Upper lobe of right lung (tissue), 1 donor: ENCODE results near the gene RETREG3. TPM values are rescaled to one million over a fixed set of nuclear protein-coding genes. Genes with fewer than 3 reads are reported as not detected.
A peak's percentile ranks its signal among the peaks of the same experiment; 100 is the strongest.

Experiments
- ATAC-seq: fragments of 200-7000 bp; cut with Tn5 transposase; one replicate; pipeline ENCODE4 v1.9.1; 2020; ENCODE audit warnings: mild to moderate bottlenecking, moderate library complexity
- DNase-seq: peaks from one replicate; pipeline ENCODE4 v3.0.0-alpha.2; 2020
- H3K27ac ChIP-seq: fragments of 200-600 bp; one replicate; pipeline ENCODE4 v1.8.0; 2022
- H3K27me3 ChIP-seq: fragments of 200-600 bp; one replicate; pipeline ENCODE4 v1.8.0; 2022; ENCODE audit warnings: mild to moderate bottlenecking
- H3K36me3 ChIP-seq: fragments of 200-600 bp; one replicate; pipeline ENCODE4 v1.8.0; 2022
- H3K4me1 ChIP-seq: fragments of 200-600 bp; one replicate; pipeline ENCODE4 v1.8.0; 2022
- H3K4me3 ChIP-seq: fragments of 200-600 bp; one replicate; pipeline ENCODE4 v1.8.0; 2022; ENCODE audit warnings: mild to moderate bottlenecking
- H3K9me3 ChIP-seq: fragments of 200-600 bp; one replicate; pipeline ENCODE4 v1.8.0; 2022
- intact Hi-C: fragments of 100-400 bp; cut with DNase I; formaldehyde crosslinking; loops from one replicate; pipeline ENCODE4 v1.11.0; 2022
- total RNA-seq: library from RNA; stranded (reverse); fragmentation: NEBNext Ultra II Directional; extraction: Animal tissue kit (Norgen Biotek cat#: 25700); gene quantifications from one replicate; pipeline ENCODE4 v1.2.1, GENCODE V29; 2021
- TF ChIP-seq, protein P1 (sequence below): fragments of 200-600 bp; IDR thresholded peaks from one replicate; pipeline ENCODE4 v1.8.0; 2022; ENCODE audit warnings: antibody characterized with exemption
- donor health status: DM: no; HTN: yes; CAD: no; lungs with severe emphysema.

RETREG3 gene
- total RNA-seq, 1 donor from 2014 or later = 68.6 TPM

DNA sequence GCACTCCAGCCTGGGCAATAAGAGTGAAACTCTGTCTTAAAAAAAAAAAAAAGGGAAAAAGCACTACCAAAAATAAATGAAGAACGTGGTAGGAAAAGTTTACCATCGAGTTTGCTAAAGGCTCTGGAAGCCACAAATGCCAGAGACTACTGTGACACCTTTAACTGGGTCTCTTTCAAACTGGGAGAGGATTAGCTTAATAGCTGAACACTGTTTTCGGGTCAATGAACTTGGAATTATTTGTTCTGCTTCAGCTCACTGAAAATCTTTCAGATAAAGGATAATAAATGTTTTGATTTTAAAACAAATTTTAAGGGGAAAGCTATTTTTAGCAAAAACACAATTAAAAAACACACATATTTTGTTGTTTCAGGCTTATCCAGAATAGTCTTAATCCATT is 1.4 kb downstream of the RETREG3 start:
- intact Hi-C loops = no loop called here
- no peaks in the 10 kb centered on the region for H3K27me3 ChIP-seq
- TF ChIP-seq, protein P1, sequence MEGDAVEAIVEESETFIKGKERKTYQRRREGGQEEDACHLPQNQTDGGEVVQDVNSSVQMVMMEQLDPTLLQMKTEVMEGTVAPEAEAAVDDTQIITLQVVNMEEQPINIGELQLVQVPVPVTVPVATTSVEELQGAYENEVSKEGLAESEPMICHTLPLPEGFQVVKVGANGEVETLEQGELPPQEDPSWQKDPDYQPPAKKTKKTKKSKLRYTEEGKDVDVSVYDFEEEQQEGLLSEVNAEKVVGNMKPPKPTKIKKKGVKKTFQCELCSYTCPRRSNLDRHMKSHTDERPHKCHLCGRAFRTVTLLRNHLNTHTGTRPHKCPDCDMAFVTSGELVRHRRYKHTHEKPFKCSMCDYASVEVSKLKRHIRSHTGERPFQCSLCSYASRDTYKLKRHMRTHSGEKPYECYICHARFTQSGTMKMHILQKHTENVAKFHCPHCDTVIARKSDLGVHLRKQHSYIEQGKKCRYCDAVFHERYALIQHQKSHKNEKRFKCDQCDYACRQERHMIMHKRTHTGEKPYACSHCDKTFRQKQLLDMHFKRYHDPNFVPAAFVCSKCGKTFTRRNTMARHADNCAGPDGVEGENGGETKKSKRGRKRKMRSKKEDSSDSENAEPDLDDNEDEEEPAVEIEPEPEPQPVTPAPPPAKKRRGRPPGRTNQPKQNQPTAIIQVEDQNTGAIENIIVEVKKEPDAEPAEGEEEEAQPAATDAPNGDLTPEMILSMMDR = no peak
- H3K4me1 ChIP-seq = peaks cover 33% of the 10 kb centered on the region
- no peak for DNase-seq
- H3K27ac ChIP-seq = no peak overlapping the region
- peaks cover 17% of the 10 kb centered on the region for H3K36me3 ChIP-seq
- H3K9me3 ChIP-seq = no peaks in the 10 kb centered on the region
- H3K4me3 ChIP-seq = peak overlapping the region; percentile 94
- no peak for ATAC-seq

DNA sequence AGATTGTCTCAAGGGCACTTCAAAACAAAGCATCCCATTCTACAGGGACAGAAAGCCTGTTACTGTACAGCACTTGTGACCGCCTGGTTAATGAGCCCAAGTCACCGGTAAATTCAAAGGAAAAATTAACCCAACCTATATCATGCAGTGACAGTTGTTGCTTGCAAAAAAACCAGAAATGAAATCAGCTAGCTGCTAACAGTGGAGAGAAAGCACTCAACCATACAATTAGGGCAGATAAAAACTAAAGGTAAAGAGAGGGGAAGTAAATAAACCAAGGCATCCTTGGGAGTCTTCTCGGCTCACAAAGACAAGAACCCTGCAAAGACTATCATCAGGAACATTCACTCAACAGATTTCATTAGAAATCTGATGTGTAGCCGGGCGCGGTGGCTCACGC is 5.9 kb downstream of the RETREG3 start:
- H3K4me1 ChIP-seq = peaks cover 37% of the 10 kb centered on the region
- H3K36me3 ChIP-seq = peaks cover 5% of the 10 kb centered on the region
- ATAC-seq (no peak), DNase-seq (no peak)
- intact Hi-C loops = no loop called here
- H3K27ac ChIP-seq = no peak overlapping the region
- H3K4me3 ChIP-seq = no peak overlapping the region
- no peaks in the 10 kb centered on the region for H3K9me3 ChIP-seq
- TF ChIP-seq, protein P1 = no peak
- no peaks in the 10 kb centered on the region for H3K27me3 ChIP-seq

DNA sequence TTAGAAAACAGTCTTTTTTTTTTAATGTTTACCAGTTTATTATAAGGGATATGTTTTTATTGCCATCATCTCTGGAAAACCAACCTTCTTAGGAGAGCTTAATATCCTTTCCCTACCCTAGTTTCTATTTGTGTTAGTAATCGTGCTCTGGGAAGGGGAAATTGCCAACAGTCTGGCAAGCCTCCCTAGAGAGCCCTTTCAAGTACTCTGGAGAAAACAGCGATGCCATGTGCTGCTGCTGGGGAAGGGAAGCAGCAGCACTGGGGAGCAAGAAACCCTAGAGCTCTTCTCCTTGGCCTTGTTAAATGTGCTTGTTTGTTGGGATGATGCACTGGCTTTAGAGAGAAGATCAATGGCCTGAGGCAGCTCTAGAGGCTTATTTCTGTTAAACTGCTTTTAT is 10.3 kb downstream of the RETREG3 start:
- no peaks in the 10 kb centered on the region for H3K9me3 ChIP-seq
- DNase-seq (peak; percentile 57), ATAC-seq (peak; percentile 81)
- peaks cover 12% of the 10 kb centered on the region for H3K4me1 ChIP-seq
- H3K4me3 ChIP-seq = no peak overlapping the region
- no peak overlapping the region for H3K27ac ChIP-seq
- TF ChIP-seq, protein P1 = no peak
- no peaks in the 10 kb centered on the region for H3K27me3 ChIP-seq
- intact Hi-C loops = no loop called here
- peaks cover 12% of the 10 kb centered on the region for H3K36me3 ChIP-seq

DNA sequence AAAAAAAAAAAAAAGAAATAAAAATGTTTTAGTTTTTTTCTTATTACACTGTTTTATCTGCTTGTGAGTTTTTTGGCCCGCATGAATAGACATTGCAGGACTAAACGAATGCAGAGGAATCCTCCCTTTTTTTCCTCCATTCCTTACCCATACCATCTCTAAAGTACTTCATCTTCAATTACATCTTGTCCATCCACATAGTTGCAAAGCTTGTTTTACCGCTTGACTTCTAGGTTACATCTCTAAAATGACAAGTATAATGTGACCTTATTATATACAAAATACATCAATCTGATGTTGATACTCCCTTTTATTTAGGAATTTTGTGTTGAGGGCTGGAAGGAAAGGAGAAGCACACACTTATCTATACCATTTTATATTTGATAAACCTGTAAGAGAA is 12.8 kb downstream of the RETREG3 start:
- Histone ChIP-seq H3K4me1 (peaks cover 12% of the 10 kb centered on the region), H3K27ac (no peak overlapping the region), H3K9me3 (no peaks in the 10 kb centered on the region), H3K4me3 (no peak overlapping the region), H3K27me3 (no peaks in the 10 kb centered on the region), H3K36me3 (peaks cover 23% of the 10 kb centered on the region)
- DNase-seq (no peak), ATAC-seq (no peak)
- intact Hi-C loops = no loop called here
- TF ChIP-seq, protein P1 = no peak

DNA sequence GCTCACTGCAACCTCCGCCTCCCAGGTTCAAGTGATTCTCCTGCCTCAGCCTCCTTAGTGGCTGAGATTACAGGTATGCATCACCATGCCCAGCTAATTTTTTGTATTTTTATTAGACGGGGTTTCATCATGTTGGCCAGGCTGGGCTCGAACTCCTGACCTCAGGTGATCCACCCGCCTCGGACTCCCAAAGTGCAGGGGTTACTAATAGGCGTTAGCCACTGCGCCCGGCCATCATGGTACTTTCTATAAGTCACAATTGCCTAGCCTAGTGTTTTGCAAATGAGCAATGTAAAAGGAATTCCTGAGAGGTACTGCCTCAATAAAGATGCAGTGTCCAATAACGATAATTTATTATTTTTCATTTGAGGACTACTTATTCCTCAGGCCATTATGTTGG is 17.8 kb downstream of the RETREG3 start:
- H3K36me3 ChIP-seq = peaks cover 72% of the 10 kb centered on the region
- H3K4me3 ChIP-seq = no peak overlapping the region
- no peaks in the 10 kb centered on the region for H3K27me3 ChIP-seq
- no peak for ATAC-seq
- peak; percentile 13 for DNase-seq
- no peak overlapping the region for H3K27ac ChIP-seq
- TF ChIP-seq, protein P1 = no peak
- H3K9me3 ChIP-seq = no peaks in the 10 kb centered on the region
- intact Hi-C loops = no loop called here
- H3K4me1 ChIP-seq = peaks cover 5% of the 10 kb centered on the region

DNA sequence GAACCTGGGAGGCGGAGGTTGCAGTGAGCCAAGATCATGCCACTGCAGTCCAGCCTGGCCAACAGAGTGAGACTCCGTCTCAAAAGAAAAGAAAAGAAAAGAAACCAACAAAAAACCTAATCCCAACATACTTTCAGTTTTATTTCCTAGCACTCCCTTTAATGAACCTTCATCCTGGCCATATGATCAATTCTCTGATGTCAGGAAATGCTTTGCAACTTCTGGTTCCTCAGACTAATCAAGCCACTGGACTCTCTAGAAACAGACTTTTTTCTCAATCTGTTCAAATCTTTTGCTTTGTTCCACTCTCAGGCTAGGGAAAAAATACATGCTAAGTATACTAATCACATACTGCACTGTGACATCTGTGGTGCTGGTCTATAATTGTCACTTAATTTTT is 18.3 kb downstream of the RETREG3 start:
- Histone ChIP-seq H3K4me3 (no peak overlapping the region), H3K9me3 (no peaks in the 10 kb centered on the region), H3K36me3 (peaks cover 77% of the 10 kb centered on the region), H3K27ac (no peak overlapping the region), H3K27me3 (no peaks in the 10 kb centered on the region), H3K4me1 (peaks cover 7% of the 10 kb centered on the region)
- intact Hi-C loops = no loop called here
- DNase-seq (no peak), ATAC-seq (no peak)
- TF ChIP-seq, protein P1 = no peak
